Measurements from ENCODE around the gene PRDM16.

DNA sequence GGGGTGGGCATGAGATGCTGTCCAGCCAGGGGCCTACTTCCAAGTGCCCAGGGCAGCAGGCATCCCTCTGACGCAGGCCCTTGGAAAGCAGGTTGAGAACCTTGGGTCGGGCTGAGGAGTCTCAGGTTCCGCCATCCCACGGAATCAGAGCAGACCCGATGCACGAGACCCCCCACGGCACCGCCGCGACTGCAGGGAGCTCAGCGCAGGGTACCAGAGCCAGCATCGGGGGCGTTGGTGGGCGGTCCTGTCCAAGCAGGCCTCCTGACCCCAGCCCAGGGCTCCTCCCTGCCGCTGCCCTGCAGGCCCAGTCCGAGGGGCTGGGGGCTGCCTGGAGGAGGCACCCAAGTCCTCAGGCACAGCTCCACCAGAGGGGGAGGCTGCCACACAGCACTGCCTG lies 177.2 kb downstream of the PRDM16 start:
- no peak for TF ChIP-seq POLR2AphosphoS5 (IDR thresholded peaks at IDR 0.05; ENCODE audit: low read depth)
- TF ChIP-seq EZH2 (IDR thresholded peaks at IDR 0.05; ENCODE audit: low read depth, unreplicated experiment) = no peak
- TF ChIP-seq, protein P1, sequence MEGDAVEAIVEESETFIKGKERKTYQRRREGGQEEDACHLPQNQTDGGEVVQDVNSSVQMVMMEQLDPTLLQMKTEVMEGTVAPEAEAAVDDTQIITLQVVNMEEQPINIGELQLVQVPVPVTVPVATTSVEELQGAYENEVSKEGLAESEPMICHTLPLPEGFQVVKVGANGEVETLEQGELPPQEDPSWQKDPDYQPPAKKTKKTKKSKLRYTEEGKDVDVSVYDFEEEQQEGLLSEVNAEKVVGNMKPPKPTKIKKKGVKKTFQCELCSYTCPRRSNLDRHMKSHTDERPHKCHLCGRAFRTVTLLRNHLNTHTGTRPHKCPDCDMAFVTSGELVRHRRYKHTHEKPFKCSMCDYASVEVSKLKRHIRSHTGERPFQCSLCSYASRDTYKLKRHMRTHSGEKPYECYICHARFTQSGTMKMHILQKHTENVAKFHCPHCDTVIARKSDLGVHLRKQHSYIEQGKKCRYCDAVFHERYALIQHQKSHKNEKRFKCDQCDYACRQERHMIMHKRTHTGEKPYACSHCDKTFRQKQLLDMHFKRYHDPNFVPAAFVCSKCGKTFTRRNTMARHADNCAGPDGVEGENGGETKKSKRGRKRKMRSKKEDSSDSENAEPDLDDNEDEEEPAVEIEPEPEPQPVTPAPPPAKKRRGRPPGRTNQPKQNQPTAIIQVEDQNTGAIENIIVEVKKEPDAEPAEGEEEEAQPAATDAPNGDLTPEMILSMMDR (conservative IDR thresholded peaks at IDR 0.05; ENCODE audit: low read depth in 2 of 2) = no peak
- no peak for TF ChIP-seq EZH2phosphoT487 (IDR thresholded peaks at IDR 0.05; ENCODE audit: unreplicated experiment)
- TF ChIP-seq CREB1 (CRISPR knock-in tag; IDR thresholded peaks at IDR 0.05; ENCODE audit: low read depth) = no peak
- TF ChIP-seq NANOG (IDR thresholded peaks at IDR 0.05; ENCODE audit: borderline replicate concordance) = no peak
- TF ChIP-seq ZNF331 (CRISPR knock-in tag; IDR thresholded peaks at IDR 0.05; ENCODE audit: low read depth) = no peak
- no peak for TF ChIP-seq JUNB (IDR thresholded peaks at IDR 0.05; ENCODE audit: unreplicated experiment)

All from GM23338 (cell line).